Loucy (cell line): ENCODE results near the gene RASA1.

Experiments
- EZH2phosphoT487 ChIP-seq: fragments of 200-600 bp; IDR thresholded peaks from 2 replicates; pipeline ENCODE4 v1.6.1; 2018; ENCODE audit warnings: antibody characterized with exemption, mild to moderate bottlenecking, moderate library complexity, borderline replicate concordance
- TF ChIP-seq, protein P1 (sequence below): fragments of 200-600 bp; sonication (generic); conservative IDR thresholded peaks from 2 replicates; pipeline ENCODE4 v1.5.1; 2014; ENCODE audit warnings: mild to moderate bottlenecking, antibody characterized with exemption, low read length

DNA sequence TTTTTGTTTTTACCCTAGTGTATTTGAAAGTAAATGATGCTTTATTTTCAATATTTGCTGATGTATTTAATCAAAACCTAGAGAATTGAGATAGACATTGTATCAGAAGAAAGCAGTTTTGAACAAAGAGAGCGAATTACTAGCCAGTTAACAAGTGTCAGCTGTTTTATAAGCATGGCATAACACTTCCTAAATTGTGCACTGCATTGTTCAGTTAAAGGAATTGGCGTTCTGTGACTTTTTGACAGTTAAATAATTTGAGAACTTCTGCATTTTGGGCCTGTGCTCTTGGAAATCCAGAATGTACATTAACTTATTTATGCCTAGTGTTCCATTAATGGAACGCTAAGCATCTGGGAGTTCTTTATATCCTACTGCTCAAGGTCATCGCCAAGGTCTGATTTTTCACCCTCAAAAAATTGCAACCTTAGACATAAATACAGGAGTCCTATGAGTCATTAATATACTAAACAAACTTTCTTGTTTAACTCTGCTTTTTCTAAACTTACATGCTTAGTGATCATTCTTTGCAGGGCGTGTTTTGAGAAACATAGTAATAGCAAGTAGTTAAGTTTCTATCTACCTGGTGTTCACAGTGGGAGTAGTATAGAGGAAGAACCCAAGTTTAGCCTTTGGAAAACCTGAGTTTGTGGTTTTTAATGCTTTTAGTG is 31.1 kb downstream of the RASA1 start:
- TF ChIP-seq, protein P1, sequence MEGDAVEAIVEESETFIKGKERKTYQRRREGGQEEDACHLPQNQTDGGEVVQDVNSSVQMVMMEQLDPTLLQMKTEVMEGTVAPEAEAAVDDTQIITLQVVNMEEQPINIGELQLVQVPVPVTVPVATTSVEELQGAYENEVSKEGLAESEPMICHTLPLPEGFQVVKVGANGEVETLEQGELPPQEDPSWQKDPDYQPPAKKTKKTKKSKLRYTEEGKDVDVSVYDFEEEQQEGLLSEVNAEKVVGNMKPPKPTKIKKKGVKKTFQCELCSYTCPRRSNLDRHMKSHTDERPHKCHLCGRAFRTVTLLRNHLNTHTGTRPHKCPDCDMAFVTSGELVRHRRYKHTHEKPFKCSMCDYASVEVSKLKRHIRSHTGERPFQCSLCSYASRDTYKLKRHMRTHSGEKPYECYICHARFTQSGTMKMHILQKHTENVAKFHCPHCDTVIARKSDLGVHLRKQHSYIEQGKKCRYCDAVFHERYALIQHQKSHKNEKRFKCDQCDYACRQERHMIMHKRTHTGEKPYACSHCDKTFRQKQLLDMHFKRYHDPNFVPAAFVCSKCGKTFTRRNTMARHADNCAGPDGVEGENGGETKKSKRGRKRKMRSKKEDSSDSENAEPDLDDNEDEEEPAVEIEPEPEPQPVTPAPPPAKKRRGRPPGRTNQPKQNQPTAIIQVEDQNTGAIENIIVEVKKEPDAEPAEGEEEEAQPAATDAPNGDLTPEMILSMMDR: no peak
- no peak for TF ChIP-seq EZH2phosphoT487
